GM19035 (cell line): ENCODE results near the gene SLN.
"Not testable (repeated sequence)": the region's sequence is repeated elsewhere in the genome, so short reads cannot be mapped to it uniquely, and the experiment has no call there.

Experiments
- ATAC-seq: cut with Tn5 transposase; IDR thresholded peaks from one replicate; pipeline ENCODE4 v1.9.1; 2021; ENCODE audit not compliant: unreplicated experiment

The SLN gene

GRCh38 chr11:107711861-107712755, at the start of gene SLN:
Gene SLN, minus strand, starts transcription at chr11:107712056.
- ATAC-seq, result no peak

GRCh38 chr11:107758719-107759355, 47.0 kb upstream of the SLN start:
- not testable (repeated sequence) for ATAC-seq

- no peak for ATAC-seq
Measured at GRCh38 chr11:107757661-107758060, 45.8 kb upstream of the SLN start.

GRCh38 chr11:107756553-107756952, 44.7 kb upstream of the SLN start:
- no peak for ATAC-seq

- ATAC-seq, result no peak
Measured at GRCh38 chr11:107752949-107753822, 41.3 kb upstream of the SLN start.

- ATAC-seq, result no peak
Measured at GRCh38 chr11:107752508-107752907, 40.7 kb upstream of the SLN start.

GRCh38 chr11:107751082-107751481, 39.2 kb upstream of the SLN start:
- ATAC-seq, result no peak

GRCh38 chr11:107750313-107750712, 38.5 kb upstream of the SLN start:
- no peak for ATAC-seq

GRCh38 chr11:107747622-107748021, 35.8 kb upstream of the SLN start:
- ATAC-seq, result no peak

GRCh38 chr11:107744736-107745135, 32.9 kb upstream of the SLN start:
- no peak for ATAC-seq

GRCh38 chr11:107743191-107743590, 31.3 kb upstream of the SLN start:
- ATAC-seq, result no peak

- peak; percentile 93 for ATAC-seq
Measured at GRCh38 chr11:107741044-107741823, 29.4 kb upstream of the SLN start.

- ATAC-seq, result no peak
Measured at GRCh38 chr11:107740271-107740670, 28.4 kb upstream of the SLN start.

GRCh38 chr11:107736546-107736945, 24.7 kb upstream of the SLN start:
- ATAC-seq, result no peak

GRCh38 chr11:107733518-107733917, 21.7 kb upstream of the SLN start:
- ATAC-seq, result peak; percentile 56

- peak; percentile 3 for ATAC-seq
Measured at GRCh38 chr11:107732689-107733051, 20.8 kb upstream of the SLN start.

GRCh38 chr11:107731941-107732688, 20.3 kb upstream of the SLN start:
- peak; percentile 75 for ATAC-seq

- ATAC-seq, result no peak
Measured at GRCh38 chr11:107722662-107723061, 10.8 kb upstream of the SLN start.

GRCh38 chr11:107721207-107721606, 9.4 kb upstream of the SLN start:
- ATAC-seq, result no peak

GRCh38 chr11:107720303-107720774, 8.5 kb upstream of the SLN start:
- ATAC-seq, result no peak
